HAP-1 (cell line): ENCODE data around the gene CMTR1.
"Not testable (repeated sequence)": the region's sequence is repeated elsewhere in the genome, so short reads cannot be mapped to it uniquely, and the experiment has no call there.

ENCODE experiments used
- DNase-seq, 2 experiments: peaks; one replicate each; pipeline ENCODE4 v3.0.0-alpha.2; 2016 to 2020; ENCODE audit warnings: low spot score in 2 of 2
- H3K27me3 ChIP-seq: fragments of 250-450 bp; sonication (Bioruptor Pico); 2 replicates; pipeline ENCODE4 v1.5.1; 2020; ENCODE audit warnings: low read depth, mild to moderate bottlenecking, moderate library complexity
- H3K36me3 ChIP-seq: fragments of 250-450 bp; sonication (Bioruptor Pico); replicated peaks from 2 replicates; pipeline ENCODE4 v1.5.1; 2020; ENCODE audit warnings: mild to moderate bottlenecking
- H3K4me1 ChIP-seq: fragments of 250-450 bp; sonication (Bioruptor Pico); 2 replicates; pipeline ENCODE4 v1.5.1; 2020; ENCODE audit warnings: mild to moderate bottlenecking
- H3K4me3 ChIP-seq: fragments of 250-450 bp; sonication (Bioruptor Pico); 2 replicates; pipeline ENCODE4 v1.5.1; 2020; ENCODE audit warnings: mild to moderate bottlenecking, moderate library complexity
- H3K9me3 ChIP-seq: fragments of 250-450 bp; sonication (Bioruptor Pico); 2 replicates; pipeline ENCODE4 v1.5.1; 2020; ENCODE audit warnings: mild to moderate bottlenecking, moderate library complexity
- in situ Hi-C: fragments of 300-500 bp; cut with MboI; formaldehyde crosslinking; loops from 3 replicates; pipeline ENCODE4 v1.14.3; 2020; ENCODE audit warnings: low sequenced_read_pairs, inconsistent platforms, mixed read lengths

CMTR1 gene, protein sequence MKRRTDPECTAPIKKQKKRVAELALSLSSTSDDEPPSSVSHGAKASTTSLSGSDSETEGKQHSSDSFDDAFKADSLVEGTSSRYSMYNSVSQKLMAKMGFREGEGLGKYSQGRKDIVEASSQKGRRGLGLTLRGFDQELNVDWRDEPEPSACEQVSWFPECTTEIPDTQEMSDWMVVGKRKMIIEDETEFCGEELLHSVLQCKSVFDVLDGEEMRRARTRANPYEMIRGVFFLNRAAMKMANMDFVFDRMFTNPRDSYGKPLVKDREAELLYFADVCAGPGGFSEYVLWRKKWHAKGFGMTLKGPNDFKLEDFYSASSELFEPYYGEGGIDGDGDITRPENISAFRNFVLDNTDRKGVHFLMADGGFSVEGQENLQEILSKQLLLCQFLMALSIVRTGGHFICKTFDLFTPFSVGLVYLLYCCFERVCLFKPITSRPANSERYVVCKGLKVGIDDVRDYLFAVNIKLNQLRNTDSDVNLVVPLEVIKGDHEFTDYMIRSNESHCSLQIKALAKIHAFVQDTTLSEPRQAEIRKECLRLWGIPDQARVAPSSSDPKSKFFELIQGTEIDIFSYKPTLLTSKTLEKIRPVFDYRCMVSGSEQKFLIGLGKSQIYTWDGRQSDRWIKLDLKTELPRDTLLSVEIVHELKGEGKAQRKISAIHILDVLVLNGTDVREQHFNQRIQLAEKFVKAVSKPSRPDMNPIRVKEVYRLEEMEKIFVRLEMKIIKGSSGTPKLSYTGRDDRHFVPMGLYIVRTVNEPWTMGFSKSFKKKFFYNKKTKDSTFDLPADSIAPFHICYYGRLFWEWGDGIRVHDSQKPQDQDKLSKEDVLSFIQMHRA

DNA sequence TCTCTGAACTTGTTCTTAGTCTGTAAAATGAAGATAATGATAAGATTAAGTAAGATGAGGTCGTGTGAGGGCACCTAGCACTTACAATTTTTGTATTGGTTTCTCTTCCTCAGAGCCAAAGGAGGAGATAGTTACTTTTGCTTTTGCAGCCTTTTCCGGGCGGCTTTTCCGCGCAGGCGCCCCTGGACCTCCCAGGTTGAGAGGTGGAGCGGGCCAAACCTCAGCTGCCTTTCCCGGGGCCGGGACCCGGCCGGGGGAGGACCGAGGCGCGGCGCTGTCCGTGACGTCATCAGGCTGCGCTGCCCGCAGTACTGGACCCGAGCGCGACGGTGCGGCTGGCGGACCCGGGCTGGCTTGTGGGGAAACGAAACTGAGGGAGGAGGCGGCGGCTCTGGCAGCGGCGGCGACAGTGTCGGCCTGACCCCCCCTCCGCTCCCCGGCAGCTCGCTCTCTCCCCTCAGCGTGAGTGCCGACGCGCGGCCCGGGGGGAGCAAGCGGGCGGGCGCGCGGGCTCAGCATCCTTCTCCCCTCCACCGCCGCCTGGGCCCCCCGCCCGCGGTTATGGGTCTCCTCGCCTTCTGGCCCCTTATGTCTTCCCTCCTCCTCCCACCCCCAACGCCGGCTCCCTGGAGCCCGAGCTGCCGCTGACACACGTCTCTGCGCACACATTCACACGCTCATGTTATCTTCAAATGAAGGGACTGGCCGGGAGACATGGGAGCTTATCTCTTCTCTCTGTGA is at the start of gene CMTR1:
TSS of gene CMTR1 (plus strand) at position 306 of the 741 bp plus-strand sequence. CDS start 2,409 bp downstream, outside the sequence.
- in situ Hi-C loops = no loop called here
- Histone ChIP-seq H3K27me3 (no peaks in the 10 kb centered on the region), H3K4me3 (peak within 1 kb of the TSS; percentile 70), H3K4me1 (peaks cover 9% of the 10 kb centered on the region), H3K9me3 (no peaks in the 10 kb centered on the region), H3K36me3 (peaks cover 14% of the 10 kb centered on the region)
- peak; percentile 92 to 95 for DNase-seq

DNA sequence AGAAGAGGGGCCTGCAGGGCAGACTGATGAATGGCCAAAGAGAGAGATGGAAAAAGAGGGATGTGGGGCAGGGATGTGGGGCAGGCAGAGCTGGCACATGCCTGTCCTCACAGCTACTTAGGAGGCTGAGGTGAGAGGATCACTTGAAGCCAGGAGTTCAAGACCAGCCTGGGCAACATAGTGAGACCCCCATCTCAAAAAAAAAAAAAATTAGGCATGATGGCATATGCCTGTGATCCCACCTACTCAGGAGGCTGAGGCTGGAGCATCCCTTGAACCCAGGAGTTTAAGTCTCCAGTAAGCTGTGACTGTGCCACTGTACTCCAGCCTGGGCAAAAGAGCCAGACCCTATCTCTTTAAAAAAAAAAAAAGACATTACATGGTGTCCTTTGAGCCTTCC is 44.4 kb upstream of the CMTR1 start:
- no peak for DNase-seq
- no peaks in the 10 kb centered on the region for H3K27me3 ChIP-seq
- in situ Hi-C loops = no loop called here
- H3K36me3 ChIP-seq = peaks cover 54% of the 10 kb centered on the region
- no peak overlapping the region for H3K4me3 ChIP-seq
- no peaks in the 10 kb centered on the region for H3K4me1 ChIP-seq
- no peaks in the 10 kb centered on the region for H3K9me3 ChIP-seq

DNA sequence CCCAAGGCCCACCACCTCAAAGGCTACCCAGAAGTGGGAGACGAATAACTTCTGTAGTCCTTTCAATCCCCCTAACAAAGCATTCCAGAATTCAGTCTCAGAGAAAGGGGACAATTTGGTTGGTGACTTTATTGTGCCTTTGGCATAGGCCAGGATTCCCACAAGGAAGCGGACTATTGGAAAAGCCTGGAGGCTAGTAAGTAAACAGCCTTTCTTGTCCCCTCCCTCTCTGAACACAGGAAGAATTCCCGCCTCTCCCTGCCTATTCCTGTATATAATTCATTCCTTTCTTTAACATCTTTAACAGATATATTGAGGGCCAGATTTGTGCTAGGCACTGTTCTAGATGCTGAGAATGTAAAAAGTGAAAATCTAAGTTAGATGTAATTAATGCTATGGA is 43.2 kb upstream of the CMTR1 start:
- Histone ChIP-seq H3K9me3 (no peaks in the 10 kb centered on the region), H3K36me3 (peaks cover 47% of the 10 kb centered on the region)
- in situ Hi-C loops = no loop called here

DNA sequence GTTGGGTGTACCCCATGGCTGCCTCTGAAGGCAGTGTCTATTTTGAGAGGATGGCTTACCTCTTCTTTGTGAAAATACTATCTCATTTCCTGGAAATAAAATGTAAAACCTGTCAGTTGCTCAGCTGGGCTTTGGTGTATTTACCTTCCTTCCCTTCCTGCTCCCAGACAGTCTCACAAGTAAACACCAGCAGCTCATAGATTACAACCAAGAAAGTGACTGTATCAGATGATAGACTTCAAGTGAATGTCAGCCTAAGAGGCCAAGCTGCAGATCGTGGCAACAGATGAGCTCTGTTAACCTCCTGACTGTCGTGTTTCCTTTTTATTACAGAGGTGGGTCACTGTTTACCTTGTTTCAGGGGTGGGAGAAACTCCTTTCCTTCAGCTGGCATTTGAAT is 41.9 kb upstream of the CMTR1 start:
- in situ Hi-C loops = no loop called here
- DNase-seq = no peak
- Histone ChIP-seq H3K36me3 (peaks cover 47% of the 10 kb centered on the region), H3K9me3 (no peaks in the 10 kb centered on the region), H3K27me3 (no peaks in the 10 kb centered on the region), H3K4me1 (no peaks in the 10 kb centered on the region), H3K4me3 (no peak overlapping the region)

More for the DNA sequence above, 43.2 kb upstream of the CMTR1 start:
- Histone ChIP-seq H3K4me1 (no peaks in the 10 kb centered on the region), H3K4me3 (no peak overlapping the region), H3K27me3 (no peaks in the 10 kb centered on the region)
- DNase-seq = no peak

DNA sequence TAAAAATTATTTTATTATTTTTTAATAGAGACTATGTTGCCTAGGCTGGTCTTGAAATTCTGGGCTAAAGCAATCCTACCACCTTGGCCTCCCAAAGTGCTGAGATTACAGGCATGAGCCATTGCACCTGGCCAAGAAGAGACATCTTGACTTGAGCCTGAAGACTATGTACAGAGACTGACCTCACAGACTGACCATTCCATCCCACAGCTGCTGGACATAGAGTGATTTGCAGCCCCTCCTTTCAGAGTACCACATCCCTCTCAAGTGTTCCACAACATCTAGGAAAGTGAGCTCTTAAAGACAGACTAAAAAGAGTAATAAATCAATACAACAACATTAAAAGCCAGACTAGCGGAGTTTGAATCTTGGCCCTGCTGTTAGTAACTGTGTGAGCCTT is 40.2 kb upstream of the CMTR1 start:
- DNase-seq = no peak
- H3K4me3 ChIP-seq = no peak overlapping the region
- no peaks in the 10 kb centered on the region for H3K27me3 ChIP-seq
- H3K36me3 ChIP-seq = peaks cover 42% of the 10 kb centered on the region
- H3K4me1 ChIP-seq = no peaks in the 10 kb centered on the region
- no peaks in the 10 kb centered on the region for H3K9me3 ChIP-seq
- in situ Hi-C loops = no loop called here

DNA sequence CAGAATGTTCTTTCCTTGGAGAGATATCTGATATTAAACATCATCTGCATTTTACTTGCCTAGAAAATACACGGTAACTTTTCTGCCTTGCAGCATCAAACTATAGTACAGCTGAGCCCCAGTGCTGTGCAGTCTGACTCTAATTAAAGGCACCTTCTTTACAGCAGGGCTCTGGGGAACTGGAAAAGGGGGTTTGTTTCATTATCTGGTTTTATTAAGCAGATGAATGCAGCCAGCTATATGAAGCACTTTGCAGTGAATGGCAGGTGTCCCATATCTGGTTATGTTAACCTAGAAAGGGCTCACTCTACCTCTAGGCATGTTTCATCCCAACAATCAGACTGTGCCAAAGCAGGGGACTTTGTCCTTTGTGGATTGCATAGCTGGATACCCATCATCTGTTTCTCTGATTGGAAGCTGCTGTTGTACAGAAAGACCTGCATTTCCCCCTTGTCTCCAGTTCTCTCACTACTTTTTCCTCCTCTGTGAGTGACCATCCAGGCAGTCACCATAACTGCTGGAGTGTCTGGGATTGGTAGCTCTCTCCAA is 39.6 kb upstream of the CMTR1 start:
- in situ Hi-C loops = no loop called here
- peaks cover 36% of the 10 kb centered on the region for H3K36me3 ChIP-seq

DNA sequence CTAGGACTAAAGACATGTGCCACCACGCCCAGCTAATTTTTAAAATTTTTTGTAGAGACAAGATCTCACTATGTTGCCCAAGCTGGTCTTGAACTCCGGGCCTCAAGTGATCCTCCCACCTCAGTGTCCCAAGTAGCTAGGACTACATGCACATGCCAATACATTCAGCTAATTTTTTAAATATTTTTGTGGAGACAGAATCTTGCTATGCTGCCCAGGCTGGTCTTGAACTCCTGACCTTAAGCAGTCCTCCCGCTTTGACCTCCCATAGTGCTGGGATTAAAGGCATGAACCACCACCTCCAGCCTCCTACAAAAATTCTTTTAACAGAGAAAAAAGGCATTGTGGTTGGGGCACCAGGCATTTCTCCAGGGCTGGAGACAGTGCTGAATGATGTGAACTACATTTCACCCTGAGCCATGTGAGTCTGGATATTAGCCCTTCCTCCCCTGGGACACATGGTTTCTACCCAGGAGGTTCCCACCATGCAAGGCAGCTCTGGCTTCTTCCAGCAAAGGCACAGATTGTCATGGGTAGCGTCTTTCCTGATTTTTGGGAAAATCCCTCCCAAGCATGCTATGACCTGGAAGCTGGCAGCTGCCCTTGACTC is 36.3 kb upstream of the CMTR1 start:
- Histone ChIP-seq H3K27me3 (no peaks in the 10 kb centered on the region), H3K36me3 (peaks cover 10% of the 10 kb centered on the region), H3K9me3 (no peaks in the 10 kb centered on the region), H3K4me1 (no peaks in the 10 kb centered on the region), H3K4me3 (no peak overlapping the region)
- in situ Hi-C loops = no loop called here
- DNase-seq = no peak

More for the DNA sequence above, 39.6 kb upstream of the CMTR1 start:
- H3K4me1 ChIP-seq = no peaks in the 10 kb centered on the region
- no peak for DNase-seq
- no peaks in the 10 kb centered on the region for H3K27me3 ChIP-seq
- H3K9me3 ChIP-seq = no peaks in the 10 kb centered on the region
- no peak overlapping the region for H3K4me3 ChIP-seq

DNA sequence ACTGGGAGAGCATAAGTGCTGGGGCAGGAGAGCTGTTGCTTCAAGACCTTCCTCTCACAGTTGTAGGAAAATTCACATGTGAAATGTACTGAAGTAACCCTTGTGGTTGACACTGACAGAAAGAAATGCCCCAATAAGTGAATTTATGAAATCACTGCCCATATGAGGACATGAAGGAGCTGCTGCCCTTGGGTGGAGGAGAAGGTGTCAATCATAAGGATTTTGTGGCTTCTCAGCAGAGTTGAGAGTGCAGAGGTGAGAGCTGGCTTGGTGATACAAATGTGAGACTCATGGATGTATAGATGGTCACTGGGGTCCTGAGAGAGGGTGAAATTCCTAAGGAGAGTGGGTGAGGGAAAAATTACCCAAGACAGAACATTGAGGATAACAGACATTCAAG is 33.9 kb upstream of the CMTR1 start:
- in situ Hi-C loops = no loop called here
- no peaks in the 10 kb centered on the region for H3K4me1 ChIP-seq
- DNase-seq = no peak

DNA sequence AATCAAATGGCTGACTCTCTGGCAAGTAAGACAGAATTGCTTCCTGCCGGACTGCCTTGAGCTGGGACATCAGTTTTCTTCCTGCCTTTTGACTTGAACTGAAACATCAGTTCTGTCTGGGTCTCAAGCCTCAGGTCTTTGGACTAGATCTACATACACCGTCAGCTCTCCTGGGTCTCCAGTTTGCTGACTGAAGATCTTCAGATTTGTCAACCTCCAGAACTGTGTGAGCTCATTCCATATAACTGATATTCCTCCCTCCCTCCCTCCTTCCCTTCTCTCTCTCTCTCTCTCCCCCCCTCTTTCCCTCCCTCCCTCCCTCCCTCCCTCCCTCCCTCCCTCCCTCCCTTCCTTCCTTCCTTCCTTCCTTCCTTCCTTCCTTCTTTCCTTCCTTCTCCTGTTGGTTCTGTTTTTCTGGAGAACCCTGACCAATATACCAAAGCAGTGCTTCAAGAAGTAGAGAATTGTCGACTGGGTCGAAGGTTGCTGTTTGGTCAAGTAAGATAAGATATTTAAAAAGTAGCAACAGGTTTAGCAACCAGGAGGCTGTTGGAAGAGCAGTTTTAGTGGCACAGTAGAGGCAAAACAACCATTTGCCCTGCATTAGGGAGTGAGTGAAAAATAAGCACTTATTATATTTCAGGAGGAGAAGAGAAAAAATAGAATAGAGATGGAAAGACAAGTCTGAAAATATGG is 33.1 kb upstream of the CMTR1 start:
- DNase-seq = no peak
- in situ Hi-C loops = no loop called here
- Histone ChIP-seq H3K4me3 (no peak overlapping the region), H3K27me3 (no peaks in the 10 kb centered on the region), H3K9me3 (no peaks in the 10 kb centered on the region), H3K36me3 (no peaks in the 10 kb centered on the region), H3K4me1 (no peaks in the 10 kb centered on the region)

More for the DNA sequence above, 33.9 kb upstream of the CMTR1 start:
- no peak overlapping the region for H3K4me3 ChIP-seq
- no peaks in the 10 kb centered on the region for H3K27me3 ChIP-seq
- H3K9me3 ChIP-seq = no peaks in the 10 kb centered on the region
- H3K36me3 ChIP-seq = no peaks in the 10 kb centered on the region

DNA sequence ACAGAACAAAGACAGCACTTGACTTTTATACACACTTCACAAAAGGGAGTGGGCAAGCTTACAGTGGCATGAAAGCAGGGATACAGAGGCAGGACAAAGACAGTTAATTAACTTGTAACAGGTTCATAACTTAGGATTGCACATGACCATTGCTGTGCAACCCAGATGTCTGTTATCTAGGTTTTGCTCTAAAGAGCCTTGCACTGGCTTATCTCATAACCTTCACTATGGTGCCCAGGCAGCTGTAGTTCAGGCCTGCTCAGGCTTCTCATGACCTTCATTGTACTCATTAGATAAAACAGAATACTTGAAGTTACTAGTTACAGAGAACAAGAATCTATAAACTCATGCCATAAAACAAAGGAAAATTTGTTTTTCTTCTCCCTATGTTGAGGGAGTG is 31.4 kb upstream of the CMTR1 start:
- H3K9me3 ChIP-seq, in situ Hi-C loops, H3K4me3 ChIP-seq, DNase-seq, H3K27me3 ChIP-seq, H3K36me3 ChIP-seq, H3K4me1 ChIP-seq: not testable (repeated sequence)

DNA sequence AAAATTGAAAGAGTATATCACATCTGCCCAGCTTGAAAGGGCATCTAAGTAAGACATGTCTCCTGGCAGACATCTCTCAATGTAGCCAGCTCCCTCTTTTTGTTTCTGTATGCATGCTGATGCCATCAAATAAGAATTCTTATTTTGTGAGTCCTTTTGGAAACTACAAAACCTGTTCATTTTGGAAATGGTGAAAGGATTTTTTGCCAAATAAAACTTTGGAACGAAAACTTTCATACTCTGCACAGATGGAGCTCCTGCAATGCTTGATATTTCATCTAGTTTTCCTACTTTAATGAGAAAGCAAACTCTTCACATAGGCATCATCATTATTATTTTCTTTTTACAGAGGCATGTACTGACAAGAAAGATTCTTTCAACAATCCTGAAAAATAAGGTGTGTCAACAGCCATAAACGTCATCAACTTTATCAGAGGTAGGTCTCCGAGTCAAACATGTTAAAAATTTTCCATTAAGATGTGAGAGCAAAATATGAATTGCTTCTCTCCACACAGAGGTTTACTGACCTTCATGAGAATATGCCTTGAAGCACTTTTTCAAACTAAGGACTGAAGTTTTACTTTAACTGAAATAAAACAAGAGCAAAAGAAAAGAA is 26.2 kb upstream of the CMTR1 start:
- in situ Hi-C loops = no loop called here
- Histone ChIP-seq H3K9me3 (no peaks in the 10 kb centered on the region), H3K4me1 (no peaks in the 10 kb centered on the region), H3K27me3 (0 out of 2 replicates have a peak, but pooled peaks cover 4% of the 10 kb centered on the region), H3K4me3 (no peak overlapping the region), H3K36me3 (no peaks in the 10 kb centered on the region)
- DNase-seq = no peak

DNA sequence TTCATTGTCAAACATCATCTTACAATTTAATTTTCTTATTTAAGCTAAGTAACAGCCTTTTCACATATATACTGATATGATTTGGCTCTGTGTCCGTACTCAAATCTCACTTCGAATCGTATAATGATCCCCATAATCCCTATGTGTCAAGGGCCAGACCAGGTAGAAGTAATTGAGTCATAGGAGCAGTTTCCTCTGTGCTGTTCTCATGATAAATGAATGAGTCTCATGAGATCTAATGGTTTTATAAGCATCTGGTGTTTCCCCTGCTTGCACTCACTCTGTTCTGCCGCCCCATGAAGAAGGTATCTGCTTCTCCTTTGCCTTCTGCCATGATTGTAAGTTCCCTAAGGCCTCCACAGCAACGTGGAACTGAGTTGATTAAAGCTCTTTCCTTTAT is 25.1 kb upstream of the CMTR1 start:
- in situ Hi-C loops = no loop called here
- H3K4me3 ChIP-seq = no peak overlapping the region
- no peak for DNase-seq
- no peaks in the 10 kb centered on the region for H3K9me3 ChIP-seq
- H3K36me3 ChIP-seq = no peaks in the 10 kb centered on the region
- H3K4me1 ChIP-seq = no peaks in the 10 kb centered on the region
- 0 out of 2 replicates have a peak, but pooled peaks cover 4% of the 10 kb centered on the region for H3K27me3 ChIP-seq
